ENCODE results near the gene CCDC3.

Gene CCDC3

GRCh38 chr10:12915637-12916168 lies 85.8 kb downstream of the CCDC3 start:
- TF ChIP-seq ZFX (IDR thresholded peaks at IDR 0.05; ENCODE audit: borderline replicate concordance) = no peak
- TF ChIP-seq, protein P1, sequence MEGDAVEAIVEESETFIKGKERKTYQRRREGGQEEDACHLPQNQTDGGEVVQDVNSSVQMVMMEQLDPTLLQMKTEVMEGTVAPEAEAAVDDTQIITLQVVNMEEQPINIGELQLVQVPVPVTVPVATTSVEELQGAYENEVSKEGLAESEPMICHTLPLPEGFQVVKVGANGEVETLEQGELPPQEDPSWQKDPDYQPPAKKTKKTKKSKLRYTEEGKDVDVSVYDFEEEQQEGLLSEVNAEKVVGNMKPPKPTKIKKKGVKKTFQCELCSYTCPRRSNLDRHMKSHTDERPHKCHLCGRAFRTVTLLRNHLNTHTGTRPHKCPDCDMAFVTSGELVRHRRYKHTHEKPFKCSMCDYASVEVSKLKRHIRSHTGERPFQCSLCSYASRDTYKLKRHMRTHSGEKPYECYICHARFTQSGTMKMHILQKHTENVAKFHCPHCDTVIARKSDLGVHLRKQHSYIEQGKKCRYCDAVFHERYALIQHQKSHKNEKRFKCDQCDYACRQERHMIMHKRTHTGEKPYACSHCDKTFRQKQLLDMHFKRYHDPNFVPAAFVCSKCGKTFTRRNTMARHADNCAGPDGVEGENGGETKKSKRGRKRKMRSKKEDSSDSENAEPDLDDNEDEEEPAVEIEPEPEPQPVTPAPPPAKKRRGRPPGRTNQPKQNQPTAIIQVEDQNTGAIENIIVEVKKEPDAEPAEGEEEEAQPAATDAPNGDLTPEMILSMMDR (IDR thresholded peaks at IDR 0.05) = no peak
- no peak overlapping the region for H3K27ac ChIP-seq

GRCh38 chr10:12914111-12914510 lies 87.4 kb downstream of the CCDC3 start:
- H3K27ac ChIP-seq = no peak overlapping the region
- TF ChIP-seq, protein P1 (IDR thresholded peaks at IDR 0.05) = no peak
- TF ChIP-seq ZFX (IDR thresholded peaks at IDR 0.05; ENCODE audit: borderline replicate concordance) = no peak

- TF ChIP-seq ZFX (IDR thresholded peaks at IDR 0.05; ENCODE audit: borderline replicate concordance) = no peak
- TF ChIP-seq, protein P1 (IDR thresholded peaks at IDR 0.05) = no peak
Observed at GRCh38 chr10:12911795-12912194, 89.7 kb downstream of the CCDC3 start.

DNA sequence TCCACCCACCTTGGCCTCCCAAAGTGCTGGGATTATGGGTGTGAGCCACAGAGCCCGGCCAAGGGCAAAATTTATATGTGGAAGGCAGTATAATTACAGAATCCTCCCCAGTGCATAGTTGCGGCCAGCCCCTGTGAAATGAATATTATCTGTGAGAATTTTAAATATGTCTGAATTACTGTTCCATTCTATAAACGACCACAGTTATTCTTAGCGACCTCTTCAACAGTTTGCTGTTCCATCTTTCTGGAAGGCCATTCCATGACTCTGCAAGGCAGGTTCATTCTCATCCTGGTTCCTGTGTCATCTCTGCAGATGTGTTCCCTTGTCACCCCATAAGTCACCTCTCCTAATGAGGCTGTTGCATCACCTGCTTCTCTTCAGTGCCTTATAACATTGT lies 90.7 kb downstream of the CCDC3 start:
- no peak for TF ChIP-seq ZFX (IDR thresholded peaks at IDR 0.05; ENCODE audit: borderline replicate concordance)
- TF ChIP-seq, protein P1 (IDR thresholded peaks at IDR 0.05) = no peak
- H3K27ac ChIP-seq = no peak overlapping the region

More at GRCh38 chr10:12911795-12912194, 89.7 kb downstream of the CCDC3 start:
- no peak overlapping the region for H3K27ac ChIP-seq

DNA sequence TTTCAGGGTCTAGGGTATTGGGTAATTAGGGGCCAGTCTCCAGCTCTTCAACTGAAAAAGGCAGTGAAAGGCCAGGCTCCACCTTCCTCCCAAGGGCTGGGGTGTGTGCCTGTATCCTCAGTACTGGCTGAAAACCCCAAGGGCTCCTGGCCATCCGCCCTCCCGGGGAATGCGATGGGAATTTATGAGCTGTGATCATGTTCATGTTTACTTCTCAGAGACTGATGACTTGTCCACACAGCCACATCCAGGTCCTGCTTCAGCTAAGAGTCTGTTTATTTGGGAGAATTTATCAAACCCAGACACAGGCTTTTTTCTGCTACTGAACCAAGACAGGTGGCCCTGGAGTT lies 91.7 kb downstream of the CCDC3 start:
- H3K27ac ChIP-seq = no peak overlapping the region
- TF ChIP-seq ZFX (IDR thresholded peaks at IDR 0.05; ENCODE audit: borderline replicate concordance) = no peak
- TF ChIP-seq, protein P1 (IDR thresholded peaks at IDR 0.05) = no peak

DNA sequence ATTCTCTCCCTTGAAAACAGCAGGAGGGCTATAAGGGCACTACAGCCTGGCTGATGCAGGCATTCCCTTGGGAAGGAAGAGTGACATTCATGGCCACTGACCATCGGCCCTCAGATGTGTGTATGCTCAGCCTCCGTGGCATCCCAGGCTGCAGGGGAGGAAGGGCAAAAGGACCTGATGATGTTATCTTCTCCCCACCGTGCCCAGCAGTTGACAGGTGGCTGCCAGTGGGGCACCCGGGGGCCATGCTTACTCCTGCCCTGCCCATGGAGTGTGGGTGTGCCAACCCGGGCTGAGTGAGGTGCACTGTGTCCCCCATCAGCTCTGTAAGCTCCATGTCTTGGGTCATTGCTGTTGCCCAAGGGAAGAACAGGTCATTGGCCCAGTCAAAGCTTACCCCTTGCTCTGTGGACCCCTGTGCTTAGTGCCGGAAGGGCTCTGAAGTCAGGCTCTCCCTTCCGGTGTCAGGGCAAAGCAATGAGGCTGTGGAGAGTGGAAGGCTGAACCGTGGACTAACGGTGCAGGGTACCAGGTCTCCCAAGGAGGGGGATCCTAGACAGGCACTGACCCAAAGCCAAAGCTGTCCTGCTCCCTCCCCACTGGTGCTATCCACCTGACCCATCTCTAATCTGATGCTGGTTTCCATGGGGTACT lies 92.2 kb downstream of the CCDC3 start:
- TF ChIP-seq, protein P1 (IDR thresholded peaks at IDR 0.05) = no peak
- no peak for TF ChIP-seq ZFX (IDR thresholded peaks at IDR 0.05; ENCODE audit: borderline replicate concordance)
- no peak overlapping the region for H3K27ac ChIP-seq

GRCh38 chr10:12908773-12909172 lies 92.7 kb downstream of the CCDC3 start:
- H3K27ac ChIP-seq = no peak overlapping the region
- no peak for TF ChIP-seq ZFX (IDR thresholded peaks at IDR 0.05; ENCODE audit: borderline replicate concordance)
- TF ChIP-seq, protein P1 (IDR thresholded peaks at IDR 0.05) = no peak
